ENCODE data around the gene RLN3. TPM values are rescaled to one million over a fixed set of nuclear protein-coding genes. Genes with fewer than 3 reads are reported as not detected.

RLN3 gene
- total RNA-seq, 2 experiments from 2014 or later: not detected

Other genes starting within 250 kb of the RLN3 start
- gene ZSWIM4, start 232.7 kb upstream of the RLN3 start, total RNA-seq: 1 to 10 TPM; 8.1 to 8.4 TPM
- gene NANOS3, start 151.0 kb upstream of the RLN3 start, total RNA-seq: 1 to 10 TPM; 1.1 to 2.8 TPM
- 1 to 10 TPM; 4.1 to 4.4 TPM for gene BRME1, start 122.0 kb upstream of the RLN3 start, total RNA-seq
- 10 to 100 TPM; 34.0 to 35.1 TPM for gene CC2D1A, start 121.9 kb upstream of the RLN3 start, total RNA-seq
- gene PODNL1, start 89.7 kb upstream of the RLN3 start, total RNA-seq: under 1 TPM; 0.29 to 0.47 TPM
- gene DCAF15, start 75.6 kb upstream of the RLN3 start, total RNA-seq: 10 to 100 TPM; 82.5 to 94.3 TPM
- 10 to 100 TPM; 16.0 to 17.8 TPM for gene RFX1, start 21.8 kb upstream of the RLN3 start, total RNA-seq
- gene IL27RA, start 3.6 kb downstream of the RLN3 start, total RNA-seq: 10 to 100 TPM; 29.7 to 60.3 TPM
- not detected for gene PALM3, start 33.9 kb downstream of the RLN3 start, total RNA-seq
- gene MISP3, start 44.6 kb downstream of the RLN3 start, total RNA-seq: 1 to 10 TPM; 1.4 to 2.4 TPM
- not detected for gene C19orf67, start 57.6 kb downstream of the RLN3 start, total RNA-seq
- gene SAMD1, start 62.6 kb downstream of the RLN3 start, total RNA-seq: 10 to 100 TPM; 60.4 to 81.9 TPM
- gene PRKACA, start 89.6 kb downstream of the RLN3 start, total RNA-seq: 10 to 100 TPM; 42.3 to 65.4 TPM
- gene ASF1B, start 108.4 kb downstream of the RLN3 start, total RNA-seq: 100 to 1,000 TPM; 117 to 124 TPM
- 1 to 10 TPM; 3.7 to 4.3 TPM for gene ADGRL1, start 178.0 kb downstream of the RLN3 start, total RNA-seq

Data from activated CD8-positive, alpha-beta memory T cell treated with anti-CD3 and anti-CD28 coated beads, Interleukin-2, amount 10 ng/mL, durations not matched to agents 7 days and 5 days (primary cell).